Frontal cortex (tissue), 4 donors: ENCODE results near the gene FEM1C. TPM values are rescaled to one million over a fixed set of nuclear protein-coding genes. Genes with fewer than 3 reads are reported as not detected.
"Not testable (repeated sequence)": the region's sequence is repeated elsewhere in the genome, so short reads cannot be mapped to it uniquely, and the experiment has no call there.

Experiments used
- DNase-seq, 2 donors: peaks; one replicate each; pipeline ENCODE4 v3.0.0; 2012; ENCODE audit warnings: low spot score in 2 of 2
- FAIRE-seq: peaks from 2 replicates; lab custom pipeline; 2012; peaks lifted over from hg19 to GRCh38; lab: Jason Lieb, UNC
- small RNA-seq: library from RNA; depleted of rRNA; stranded (forward); fragments of <200 nt; gene quantifications from one replicate; pipeline ENCODE3, GENCODE V24; 2014
- total RNA-seq: library from RNA; depleted of rRNA; stranded (reverse); fragments of >200 nt; gene quantifications from one replicate; pipeline ENCODE4 v1.2.3, GENCODE V29; 2014
- donor health status: control.
- donor health status: control.
- donor health status: control.

Gene FEM1C
- total RNA-seq, 1 donor from 2014 or later = 62.8 TPM

DNA sequence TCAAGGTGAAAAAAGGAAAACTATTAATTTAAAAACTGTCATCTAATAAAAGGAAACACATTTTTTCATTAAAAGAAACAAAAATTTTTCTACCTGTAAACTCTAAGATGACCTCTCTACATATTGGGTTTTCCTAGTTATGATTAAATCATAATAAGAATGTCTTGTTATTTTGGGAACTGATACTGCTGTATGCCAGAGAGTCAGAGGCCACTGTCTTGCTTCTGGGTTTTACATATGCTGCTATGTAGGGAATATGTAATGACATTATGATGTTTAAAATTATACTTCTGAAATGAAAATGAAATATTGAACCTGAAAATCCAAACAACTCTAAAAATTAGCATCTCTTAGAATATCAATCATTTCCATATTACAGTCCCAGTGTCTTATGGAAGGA is 63.7 kb downstream of the FEM1C start:
- DNase-seq (no peak), FAIRE-seq (no peak)

DNA sequence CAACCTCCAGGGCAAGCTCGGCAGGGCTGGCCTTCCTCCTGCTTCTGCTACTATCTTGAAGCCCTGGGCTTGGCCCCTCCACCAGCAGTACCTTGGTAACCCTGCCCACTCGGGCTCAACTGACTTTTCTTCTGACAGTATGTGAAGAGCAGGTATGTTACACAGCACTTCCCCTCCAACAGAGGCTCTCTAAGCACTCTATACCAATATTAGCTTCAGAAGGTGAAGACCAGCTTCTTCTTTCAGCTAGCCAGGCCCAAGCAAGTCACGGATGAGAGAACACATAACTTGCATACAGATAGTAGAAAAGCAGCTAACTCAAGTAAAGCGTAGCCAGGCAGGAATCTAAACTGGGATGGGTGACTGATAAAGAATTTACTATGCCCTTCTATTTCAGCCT is 64.3 kb downstream of the FEM1C start:
- DNase-seq = no peak
- FAIRE-seq = no peak

DNA sequence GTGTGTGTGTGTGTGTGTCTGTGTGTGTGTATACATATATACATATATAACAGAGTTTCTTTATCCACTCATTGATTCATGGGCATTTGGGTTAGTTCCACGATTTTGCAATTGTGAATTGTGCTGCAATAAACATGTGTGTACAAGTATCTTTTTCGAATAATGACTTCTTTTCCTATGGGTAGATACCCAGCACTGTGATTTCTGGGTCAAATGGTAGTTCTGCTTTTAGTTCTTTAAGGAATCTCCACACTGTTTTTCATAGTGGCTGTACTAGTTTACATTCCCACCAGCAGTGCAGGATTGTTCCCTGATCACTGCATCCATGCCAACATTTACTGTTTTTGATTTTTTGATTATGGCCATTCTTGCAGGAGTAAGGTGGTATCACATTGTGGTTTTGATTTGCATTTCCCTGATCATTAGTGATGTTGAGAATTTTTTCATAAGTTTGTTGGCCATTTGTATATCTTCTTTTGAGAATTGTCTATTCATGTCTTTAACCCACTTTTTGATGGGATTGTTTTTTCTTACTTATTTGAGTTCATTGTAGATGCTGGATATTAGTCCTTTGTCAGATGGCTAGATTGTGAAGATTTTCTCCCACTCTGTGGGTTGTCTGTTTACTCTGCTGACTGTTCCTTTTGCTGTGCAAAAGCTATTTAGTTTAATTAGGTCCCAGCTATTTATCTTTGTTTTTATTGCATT is 65.3 kb downstream of the FEM1C start:
- DNase-seq, FAIRE-seq: not testable (repeated sequence)

DNA sequence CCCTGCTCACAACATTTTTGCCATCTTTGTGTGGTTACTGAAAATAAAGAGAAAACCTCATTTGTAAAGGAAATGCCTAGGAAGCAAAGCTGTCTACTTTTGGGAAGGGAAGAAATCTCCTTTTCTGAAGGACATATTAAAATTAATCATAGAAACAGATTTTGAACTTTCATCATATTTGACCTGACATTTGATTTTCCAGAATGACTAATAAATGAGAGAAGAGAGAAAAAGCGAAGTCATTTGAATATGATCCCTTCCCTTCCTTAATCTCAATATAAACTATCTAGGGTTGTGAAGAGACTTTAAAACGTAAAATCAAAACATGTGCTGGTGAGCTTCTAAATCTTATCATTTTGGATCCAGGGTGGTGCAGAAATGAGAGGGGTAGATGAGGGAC is 66.3 kb downstream of the FEM1C start:
- FAIRE-seq (no peak), DNase-seq (no peak)

DNA sequence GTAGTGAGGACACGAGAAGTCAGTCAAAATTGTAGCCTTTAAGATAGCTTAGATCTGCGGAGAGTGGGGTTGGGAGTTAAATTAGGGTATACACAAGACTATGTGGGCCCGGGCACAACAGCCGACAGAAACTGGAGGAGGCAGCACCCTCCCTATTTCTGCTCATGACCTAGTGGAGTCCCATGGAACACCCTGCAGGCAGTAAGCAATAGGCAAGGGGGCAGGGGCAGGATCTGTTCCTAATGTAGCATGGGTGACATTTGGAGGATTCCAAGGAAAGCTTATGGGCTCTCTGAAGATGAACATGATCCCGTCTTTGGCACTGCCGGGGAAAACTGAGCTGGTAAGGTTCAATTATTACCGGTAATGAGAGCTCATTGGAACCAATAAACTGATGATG is 67.0 kb downstream of the FEM1C start:
- DNase-seq (no peak), FAIRE-seq (no peak)

DNA sequence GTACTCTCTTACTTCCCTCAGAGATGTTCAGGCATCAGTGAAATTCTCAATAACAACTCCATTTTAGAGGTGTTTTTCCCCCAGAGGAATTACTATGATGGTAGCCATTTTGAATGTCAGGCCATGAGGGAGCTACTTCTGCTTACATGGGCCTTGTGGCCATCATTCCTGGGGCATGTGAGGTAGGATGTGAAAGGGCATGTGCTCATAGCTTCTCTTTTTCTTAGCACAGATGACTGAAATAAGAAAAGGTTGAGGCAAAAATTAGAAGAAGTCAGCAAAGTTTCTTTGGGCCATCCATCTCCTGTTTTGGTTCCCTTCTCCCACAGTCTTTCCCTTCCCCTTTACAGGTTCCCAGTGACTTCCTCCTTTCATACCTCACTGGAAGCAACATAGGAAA is 68.8 kb downstream of the FEM1C start:
- FAIRE-seq (no peak), DNase-seq (no peak)

DNA sequence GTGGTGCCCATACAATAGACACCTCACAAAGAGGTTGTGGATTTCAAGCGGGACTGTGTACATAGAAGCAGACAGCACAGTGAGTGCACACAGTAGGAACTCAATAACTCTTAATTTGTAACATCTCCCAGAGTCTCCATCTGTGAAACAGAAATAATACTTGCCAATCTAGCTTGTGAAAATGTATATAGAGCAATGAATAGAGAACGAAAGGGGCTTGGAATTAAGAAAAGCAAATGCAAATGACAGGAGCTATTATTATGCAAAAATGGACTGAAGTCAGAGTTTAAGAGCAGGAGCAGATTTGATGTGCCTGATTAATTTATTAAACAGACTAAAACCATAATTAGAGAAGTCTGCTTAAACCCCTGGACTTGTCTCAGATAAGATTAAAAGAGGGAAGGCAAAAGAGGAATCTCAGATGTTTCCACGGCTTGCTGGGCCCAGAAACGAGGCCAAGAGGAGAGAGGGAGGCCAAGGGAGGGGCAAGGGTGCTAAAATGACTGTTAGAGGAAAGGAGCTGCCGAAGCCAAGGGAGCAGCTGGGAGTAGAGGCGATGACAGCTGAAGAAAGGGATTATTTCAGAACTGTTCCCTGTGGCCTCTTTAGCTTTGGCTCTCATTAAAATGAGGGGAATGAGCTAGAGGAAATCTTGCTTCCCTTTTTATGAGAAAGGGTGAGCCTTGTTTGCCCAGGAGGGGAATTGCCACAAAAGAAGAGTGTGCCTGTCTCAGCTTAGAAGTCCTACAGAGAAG is 72.1 kb downstream of the FEM1C start:
- FAIRE-seq = no peak
- DNase-seq = no peak

DNA sequence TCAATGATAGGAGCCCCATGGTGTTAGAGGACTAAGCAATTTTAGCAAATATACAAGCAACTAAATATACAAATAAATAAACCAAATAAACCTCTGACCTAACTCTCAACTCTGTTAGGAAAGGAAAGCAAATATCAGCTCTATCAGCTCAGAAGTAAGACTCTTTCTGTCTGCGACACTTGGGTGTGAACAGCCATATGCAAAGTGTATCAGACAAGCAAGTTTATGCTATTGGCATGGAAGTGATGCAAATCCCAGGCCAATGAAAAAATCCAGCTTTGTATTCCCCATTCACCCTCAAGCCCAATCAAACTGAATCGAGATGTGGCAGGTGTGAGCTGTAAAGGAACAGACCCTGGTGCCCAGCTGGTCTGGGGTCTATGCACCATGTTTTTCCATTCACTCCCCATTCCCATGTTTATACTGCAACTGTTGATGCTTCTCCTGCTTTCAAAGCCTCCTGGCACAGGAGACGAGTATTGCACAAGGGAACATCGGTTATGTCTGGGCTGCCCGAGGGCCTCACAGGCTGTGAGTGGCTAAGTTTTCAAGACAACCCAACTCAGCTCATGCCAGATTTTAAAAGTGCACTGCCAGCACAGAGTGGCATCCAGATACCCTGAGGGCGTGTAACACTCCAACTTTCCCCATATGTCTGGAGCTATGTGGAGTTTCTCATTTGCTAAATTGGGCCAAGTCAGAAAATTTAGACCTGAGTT is 73.1 kb downstream of the FEM1C start:
- FAIRE-seq = no peak

DNA sequence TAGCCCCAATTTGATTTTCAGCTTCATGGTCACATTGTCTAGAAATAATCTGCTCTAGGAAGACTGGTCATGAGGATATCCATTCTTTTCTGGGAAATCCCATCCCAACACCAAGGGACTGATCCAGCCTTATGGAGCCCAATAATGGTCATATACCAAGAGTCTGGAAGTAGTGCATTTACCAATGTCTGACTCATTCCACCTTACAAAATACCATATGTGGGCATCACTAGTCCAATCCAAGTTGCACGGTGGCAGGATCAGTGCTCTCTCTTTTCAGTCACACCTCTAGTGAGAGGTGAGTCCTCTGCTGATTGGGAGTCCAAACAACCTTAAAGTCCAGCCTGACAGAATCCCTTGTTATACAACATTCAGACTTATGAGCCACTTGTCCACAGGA is 73.7 kb downstream of the FEM1C start:
- FAIRE-seq = no peak
- DNase-seq = no peak

More for the DNA sequence above, 73.1 kb downstream of the FEM1C start:
- no peak for DNase-seq

Small RNAs within 50 kb of the gene (small RNA-seq; reads per million reads assigned to genes)
- not detected for gene AC008628.1
- gene AC008628.2 = not detected

Other genes starting within 250 kb of the FEM1C start
- gene CCDC112, start 248.1 kb downstream of the FEM1C start, total RNA-seq = 87.6 TPM
- 1.2 TPM for gene TICAM2, start 57.7 kb upstream of the FEM1C start, total RNA-seq
- 109 TPM for gene TMED7, start 81.3 kb upstream of the FEM1C start, total RNA-seq